IPS DF 6.9 (cell line): ENCODE data around the gene RAD51B.
"Not testable (repeated sequence)": the region's sequence is repeated elsewhere in the genome, so short reads cannot be mapped to it uniquely, and the experiment has no call there.

Source experiments
- DNase-seq: peaks from one replicate; pipeline ENCODE4 v3.0.0-alpha.2; 2013; ENCODE audit warnings: low read depth, low spot score
- H3K27ac ChIP-seq: one replicate; pipeline ENCODE4 v1.5.1; 2013; ENCODE audit warnings: low read length, control low read depth
- H3K27me3 ChIP-seq: 2 replicates; pipeline ENCODE4 v1.6.1; 2013; ENCODE audit warnings: mild to moderate bottlenecking, low read length; ENCODE audit not compliant: control insufficient read depth, insufficient read depth
- H3K36me3 ChIP-seq: 2 replicates; pipeline ENCODE4 v1.6.1; 2013; ENCODE audit warnings: low read length; ENCODE audit not compliant: control insufficient read depth, insufficient read depth
- H3K4me1 ChIP-seq: 2 replicates; pipeline ENCODE4 v1.6.1; 2013; ENCODE audit warnings: low read length; ENCODE audit not compliant: control insufficient read depth, insufficient read depth
- H3K4me3 ChIP-seq: 2 replicates; pipeline ENCODE4 v1.5.1; 2013; ENCODE audit warnings: mild to moderate bottlenecking, low read length
- H3K9me3 ChIP-seq: 2 replicates; pipeline ENCODE4 v1.6.1; 2013; ENCODE audit warnings: low read length, inconsistent platforms; ENCODE audit not compliant: control insufficient read depth, insufficient read depth
- WGBS: extraction: QIAGEN DNeasy Blood & Tissue Kit; methylation state at CpG from one replicate; pipeline ENCODE4 v1.1.7; 2013; ENCODE audit warnings: mixed read lengths, missing lambda C conversion rate; ENCODE audit not compliant: insufficient read length, insufficient coverage; 5-methylcytosine and 5-hydroxymethylcytosine counted together

RAD51B gene

GRCh38 chr14:68020493-68020892 lies 200.9 kb downstream of the RAD51B start:
- H3K4me1 ChIP-seq: no peaks in the 10 kb centered on the region
- no CpG with 5 or more reads among the region's 1 CpG for WGBS
- no peaks in the 10 kb centered on the region for H3K36me3 ChIP-seq
- H3K4me3 ChIP-seq: no peak overlapping the region
- H3K9me3 ChIP-seq: no peaks in the 10 kb centered on the region
- H3K27ac ChIP-seq: no peak overlapping the region
- H3K27me3 ChIP-seq: no peaks in the 10 kb centered on the region
- DNase-seq: no peak

GRCh38 chr14:68020999-68021663 lies 201.6 kb downstream of the RAD51B start:
- no peak overlapping the region for H3K4me3 ChIP-seq
- H3K9me3 ChIP-seq: no peaks in the 10 kb centered on the region
- H3K4me1 ChIP-seq: no peaks in the 10 kb centered on the region
- DNase-seq: no peak
- H3K36me3 ChIP-seq: no peaks in the 10 kb centered on the region
- H3K27ac ChIP-seq: no peak overlapping the region
- no CpG with 5 or more reads among the region's 4 CpGs for WGBS
- H3K27me3 ChIP-seq: no peaks in the 10 kb centered on the region

GRCh38 chr14:68027276-68027675 lies 207.7 kb downstream of the RAD51B start:
- DNase-seq: no peak
- no peaks in the 10 kb centered on the region for H3K4me1 ChIP-seq
- no peaks in the 10 kb centered on the region for H3K36me3 ChIP-seq
- H3K27ac ChIP-seq: no peak overlapping the region
- H3K4me3 ChIP-seq: no peak overlapping the region
- no peaks in the 10 kb centered on the region; the same call in 1 of the 2 replicates for H3K9me3 ChIP-seq
- H3K27me3 ChIP-seq: no peaks in the 10 kb centered on the region
- no CpG with 5 or more reads among the region's 5 CpGs for WGBS

- WGBS: no CpG with 5 or more reads among the region's 1 CpG
- Histone ChIP-seq H3K36me3 (no peaks in the 10 kb centered on the region), H3K4me3 (no peak overlapping the region), H3K4me1 (no peaks in the 10 kb centered on the region), H3K27me3 (no peaks in the 10 kb centered on the region), H3K9me3 (no peaks in the 10 kb centered on the region; the same call in 1 of the 2 replicates), H3K27ac (no peak overlapping the region)
- no peak for DNase-seq
Measured at GRCh38 chr14:68028075-68028474, 208.5 kb downstream of the RAD51B start.

GRCh38 chr14:68031011-68031410 lies 211.4 kb downstream of the RAD51B start:
- H3K4me1 ChIP-seq, DNase-seq, H3K27ac ChIP-seq, H3K27me3 ChIP-seq, H3K4me3 ChIP-seq, H3K36me3 ChIP-seq, H3K9me3 ChIP-seq: not testable (repeated sequence)
- WGBS: no CpG with 5 or more reads among the region's 1 CpG

- Histone ChIP-seq H3K27me3 (no peaks in the 10 kb centered on the region), H3K36me3 (no peaks in the 10 kb centered on the region), H3K4me1 (no peaks in the 10 kb centered on the region), H3K4me3 (no peak overlapping the region), H3K9me3 (no peaks in the 10 kb centered on the region; the same call in 1 of the 2 replicates), H3K27ac (no peak overlapping the region)
- DNase-seq: no peak
- WGBS: no CpG with 5 or more reads among the region's 1 CpG
Measured at GRCh38 chr14:68032154-68032553, 212.6 kb downstream of the RAD51B start.

- no peaks in the 10 kb centered on the region for H3K27me3 ChIP-seq
- WGBS: no CpG with 5 or more reads among the region's 2 CpGs
- H3K36me3 ChIP-seq: no peaks in the 10 kb centered on the region
- no peak for DNase-seq
- H3K27ac ChIP-seq: no peak overlapping the region
- H3K4me3 ChIP-seq: no peak overlapping the region
- H3K4me1 ChIP-seq: no peaks in the 10 kb centered on the region
- H3K9me3 ChIP-seq: no peaks in the 10 kb centered on the region; the same call in 1 of the 2 replicates
Measured at GRCh38 chr14:68033336-68033932, 213.9 kb downstream of the RAD51B start.

- no peaks in the 10 kb centered on the region for H3K36me3 ChIP-seq
- no peaks in the 10 kb centered on the region; the same call in 1 of the 2 replicates for H3K9me3 ChIP-seq
- WGBS: no CpG with 5 or more reads among the region's 2 CpGs
- no peak overlapping the region for H3K27ac ChIP-seq
- H3K4me3 ChIP-seq: no peak overlapping the region
- no peaks in the 10 kb centered on the region for H3K4me1 ChIP-seq
- H3K27me3 ChIP-seq: no peaks in the 10 kb centered on the region
- DNase-seq: no peak
Measured at GRCh38 chr14:68034896-68035295, 215.3 kb downstream of the RAD51B start.

- H3K27ac ChIP-seq: no peak overlapping the region
- no peaks in the 10 kb centered on the region for H3K9me3 ChIP-seq
- WGBS: no CpG with 5 or more reads among the region's 6 CpGs
- peaks cover 1% of the 10 kb centered on the region; the same call in 1 of the 2 replicates for H3K4me1 ChIP-seq
- H3K4me3 ChIP-seq: no peak overlapping the region
- H3K36me3 ChIP-seq: no peaks in the 10 kb centered on the region
- no peak for DNase-seq
- H3K27me3 ChIP-seq: no peaks in the 10 kb centered on the region
Measured at GRCh38 chr14:68036202-68036601, 216.6 kb downstream of the RAD51B start.

GRCh38 chr14:68039593-68039992 lies 220.0 kb downstream of the RAD51B start:
- Histone ChIP-seq H3K27ac (no peak overlapping the region), H3K4me3 (no peak overlapping the region), H3K9me3 (no peaks in the 10 kb centered on the region), H3K4me1 (peaks cover 1% of the 10 kb centered on the region; the same call in 1 of the 2 replicates), H3K27me3 (no peaks in the 10 kb centered on the region), H3K36me3 (no peaks in the 10 kb centered on the region)
- no peak for DNase-seq
